Hematopoietic multipotent progenitor cell treated with erythropoietin and hydrocortisone succinate and interleukin-3 and kit ligand, for 6 days (in vitro differentiated cells): ENCODE results near the gene CHRNA10.
"Not testable (repeated sequence)": the region's sequence is repeated elsewhere in the genome, so short reads cannot be mapped to it uniquely, and the experiment has no call there.

ENCODE experiments used
- DNase-seq: peaks from one replicate; pipeline ENCODE4 v3.0.0-alpha.2; 2015

The CHRNA10 gene

GRCh38 chr11:3664032-3664630 lies 7.1 kb downstream of the CHRNA10 start:
- DNase-seq = no peak

- no peak for DNase-seq
Measured at GRCh38 chr11:3662856-3663255, 8.3 kb downstream of the CHRNA10 start.

GRCh38 chr11:3660960-3661359 lies 10.2 kb downstream of the CHRNA10 start:
- DNase-seq = no peak

GRCh38 chr11:3659595-3660515 lies 11.3 kb downstream of the CHRNA10 start:
- DNase-seq = no peak

GRCh38 chr11:3658252-3658651 lies 12.9 kb downstream of the CHRNA10 start:
- no peak for DNase-seq

- not testable (repeated sequence) for DNase-seq
Measured at GRCh38 chr11:3657331-3657730, 13.9 kb downstream of the CHRNA10 start.

- no peak for DNase-seq
Measured at GRCh38 chr11:3655547-3655946, 15.6 kb downstream of the CHRNA10 start.

GRCh38 chr11:3652514-3652913 lies 18.7 kb downstream of the CHRNA10 start:
- not testable (repeated sequence) for DNase-seq

- DNase-seq = not testable (repeated sequence)
Measured at GRCh38 chr11:3649374-3649773, 21.8 kb downstream of the CHRNA10 start.

GRCh38 chr11:3648843-3649242 lies 22.3 kb downstream of the CHRNA10 start:
- DNase-seq = not testable (repeated sequence)

- no peak for DNase-seq
Measured at GRCh38 chr11:3645552-3645951, 25.6 kb downstream of the CHRNA10 start.

- DNase-seq = peak; percentile 72
Measured at GRCh38 chr11:3644817-3645235, 26.4 kb downstream of the CHRNA10 start, which contains the start of gene ART1. TSS of gene ART1 (plus strand) at chr11:3645128. CDS start at chr11:3659214, 14,086 bp downstream.

GRCh38 chr11:3643102-3643546 lies 28.1 kb downstream of the CHRNA10 start:
- DNase-seq = peak; percentile 14

GRCh38 chr11:3642071-3642951 lies 28.9 kb downstream of the CHRNA10 start:
- peak; percentile 80 for DNase-seq

GRCh38 chr11:3641701-3642070 lies 29.5 kb downstream of the CHRNA10 start, which contains the start of gene ART5:
TSS of gene ART5 (minus strand) at chr11:3641992. CDS start at chr11:3641862, 130 bp downstream.
- no peak for DNase-seq

GRCh38 chr11:3641191-3641590 lies 30.0 kb downstream of the CHRNA10 start:
- no peak for DNase-seq

- DNase-seq = no peak
Measured at GRCh38 chr11:3639841-3640240, 31.3 kb downstream of the CHRNA10 start.

GRCh38 chr11:3638513-3638912 lies 32.7 kb downstream of the CHRNA10 start:
- no peak for DNase-seq

- DNase-seq = no peak
Measured at GRCh38 chr11:3637201-3637600, 34.0 kb downstream of the CHRNA10 start.

GRCh38 chr11:3635641-3636375 lies 35.4 kb downstream of the CHRNA10 start:
- no peak for DNase-seq

GRCh38 chr11:3632070-3632660 lies 39.0 kb downstream of the CHRNA10 start:
- DNase-seq = no peak

GRCh38 chr11:3631331-3631730 lies 39.9 kb downstream of the CHRNA10 start:
- no peak for DNase-seq
